ENCODE results near the gene TIMP3. TPM values are rescaled to one million over a fixed set of nuclear protein-coding genes. Genes with fewer than 3 reads are reported as not detected.

TIMP3 gene
- total RNA-seq, 2 experiments from 2014 or later: not detected

DNA sequence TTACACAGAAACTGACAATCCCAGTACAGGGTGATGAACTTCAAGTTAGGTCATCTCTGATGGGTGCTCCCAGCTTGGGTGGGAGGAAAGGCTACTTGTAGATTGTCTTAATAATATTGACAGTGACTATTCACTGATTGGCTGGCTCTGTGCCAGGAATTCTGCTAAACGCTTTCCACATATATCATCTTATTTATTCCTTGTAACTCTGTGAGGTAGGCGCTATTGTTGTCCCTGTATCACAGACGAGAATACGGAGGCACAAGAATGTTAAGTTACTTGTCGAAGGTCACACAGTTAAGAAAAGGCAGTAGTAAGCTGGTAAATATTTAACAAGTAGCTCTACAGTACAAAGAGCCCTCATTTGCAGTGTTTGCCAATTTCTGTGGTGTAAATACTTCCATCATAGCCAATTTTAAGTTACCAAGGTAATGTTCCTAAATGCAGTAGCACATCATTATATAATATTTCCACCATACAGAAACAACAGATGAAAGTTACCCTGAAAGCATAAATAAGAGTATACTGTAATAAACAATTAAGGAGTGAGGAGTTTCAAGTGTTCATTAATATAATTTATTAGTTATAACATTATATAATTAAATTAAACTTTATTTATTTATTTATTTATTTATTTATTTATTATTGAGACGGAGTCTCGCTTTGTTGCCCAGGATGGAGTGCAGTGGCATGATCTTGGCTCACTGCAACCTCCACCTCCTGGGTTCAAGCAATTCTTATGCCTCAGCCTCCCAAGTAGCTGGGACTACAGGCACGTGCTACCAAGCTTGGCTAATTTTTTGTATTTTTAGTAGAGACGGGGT is 11.5 kb upstream of the TIMP3 start:
- H3K4me1 Mint-ChIP-seq (ENCODE audit: low read depth): no peaks in the 10 kb centered on the region
- intact Hi-C loops (cut with micrococcal nuclease): no loop called here
- H3K4me3 Mint-ChIP-seq: no peak overlapping the region
- no peaks in the 10 kb centered on the region for H3K36me3 Mint-ChIP-seq (ENCODE audit: low read depth)
- H3K27ac Mint-ChIP-seq: no peak overlapping the region
- no peaks in the 10 kb centered on the region for H3K27me3 Mint-ChIP-seq (ENCODE audit: low read depth)
- CTCF ChIA-PET: interaction anchor here (0.5 to 1.4 kb wide), 4 partner anchors 17 to 361 kb away, joined by 3 read pairs; no protein-coding TSS in a partner anchor
- no peak for DNase-seq
- no peaks in the 10 kb centered on the region for H3K9me3 Mint-ChIP-seq

DNA sequence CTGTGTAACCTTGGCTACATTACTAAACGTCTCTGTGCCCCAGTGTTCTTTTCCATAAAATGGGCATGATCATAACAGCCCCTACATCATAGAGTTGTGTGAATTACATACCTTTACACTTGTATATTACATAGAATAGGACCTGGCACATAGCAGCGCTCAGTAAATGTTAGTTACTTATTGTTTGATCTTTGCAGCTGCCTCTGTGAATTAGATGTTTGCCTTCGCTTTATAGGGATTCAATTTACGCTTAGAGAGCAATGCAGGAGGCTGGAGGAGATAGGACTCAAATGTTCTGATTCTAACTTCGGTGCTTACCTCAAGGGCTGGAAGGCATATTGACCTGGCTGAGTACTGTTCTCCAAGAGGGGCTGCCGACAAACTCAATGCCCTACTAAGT is 10.4 kb upstream of the TIMP3 start:
- H3K27me3 Mint-ChIP-seq (ENCODE audit: low read depth): no peaks in the 10 kb centered on the region
- H3K36me3 Mint-ChIP-seq (ENCODE audit: low read depth): no peaks in the 10 kb centered on the region
- CTCF ChIA-PET: interaction anchor here (1.4 kb wide), 1 partner anchor 16 kb away, joined by 3 read pairs; no protein-coding TSS in a partner anchor
- no peak overlapping the region for H3K4me3 Mint-ChIP-seq
- intact Hi-C loops (cut with micrococcal nuclease): no loop called here
- DNase-seq: no peak
- no peak overlapping the region for H3K27ac Mint-ChIP-seq
- H3K4me1 Mint-ChIP-seq (ENCODE audit: low read depth): no peaks in the 10 kb centered on the region
- no peaks in the 10 kb centered on the region for H3K9me3 Mint-ChIP-seq

DNA sequence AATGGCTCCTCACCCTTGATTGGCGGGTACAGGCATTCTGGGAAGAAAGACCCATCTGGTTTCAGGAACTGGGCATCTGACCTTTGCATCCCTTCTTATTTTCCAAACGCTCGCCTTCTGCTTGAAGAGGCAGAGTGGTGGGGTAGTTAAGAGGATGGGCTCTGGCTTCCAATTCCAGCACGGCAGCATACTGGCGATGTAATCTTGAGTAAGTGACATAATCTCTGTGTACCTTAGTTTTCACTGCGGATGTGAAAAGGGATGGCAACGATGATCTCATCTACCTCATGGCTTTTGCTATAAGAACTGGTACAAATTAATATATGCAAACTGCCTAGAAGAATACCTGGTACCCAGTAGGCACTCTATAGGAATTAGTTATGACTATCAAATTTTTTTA is 10.0 kb upstream of the TIMP3 start:
- Mint-ChIP-seq H3K4me3 (no peak overlapping the region), H3K9me3 (no peaks in the 10 kb centered on the region), H3K27me3 (ENCODE audit: low read depth) (no peaks in the 10 kb centered on the region), H3K36me3 (ENCODE audit: low read depth) (no peaks in the 10 kb centered on the region), H3K4me1 (ENCODE audit: low read depth) (no peaks in the 10 kb centered on the region), H3K27ac (no peak overlapping the region)
- CTCF ChIA-PET: no interaction called here
- no peak for DNase-seq
- intact Hi-C loops (cut with micrococcal nuclease): no loop called here

GRCh38 chr22:32793589-32793988 is 7.9 kb upstream of the TIMP3 start:
- Mint-ChIP-seq H3K4me3 (no peak overlapping the region), H3K4me1 (ENCODE audit: low read depth) (peaks cover 2% of the 10 kb centered on the region), H3K27me3 (ENCODE audit: low read depth) (peaks cover 7% of the 10 kb centered on the region), H3K36me3 (ENCODE audit: low read depth) (no peaks in the 10 kb centered on the region), H3K27ac (no peak overlapping the region), H3K9me3 (no peaks in the 10 kb centered on the region)
- CTCF ChIA-PET: interaction anchor here (0.8 to 1.5 kb wide), 3 partner anchors 9 to 265 kb away, joined by 3 to 9 read pairs (median 3); no protein-coding TSS in a partner anchor
- DNase-seq: no peak
- intact Hi-C loops (cut with micrococcal nuclease): no loop called here

DNA sequence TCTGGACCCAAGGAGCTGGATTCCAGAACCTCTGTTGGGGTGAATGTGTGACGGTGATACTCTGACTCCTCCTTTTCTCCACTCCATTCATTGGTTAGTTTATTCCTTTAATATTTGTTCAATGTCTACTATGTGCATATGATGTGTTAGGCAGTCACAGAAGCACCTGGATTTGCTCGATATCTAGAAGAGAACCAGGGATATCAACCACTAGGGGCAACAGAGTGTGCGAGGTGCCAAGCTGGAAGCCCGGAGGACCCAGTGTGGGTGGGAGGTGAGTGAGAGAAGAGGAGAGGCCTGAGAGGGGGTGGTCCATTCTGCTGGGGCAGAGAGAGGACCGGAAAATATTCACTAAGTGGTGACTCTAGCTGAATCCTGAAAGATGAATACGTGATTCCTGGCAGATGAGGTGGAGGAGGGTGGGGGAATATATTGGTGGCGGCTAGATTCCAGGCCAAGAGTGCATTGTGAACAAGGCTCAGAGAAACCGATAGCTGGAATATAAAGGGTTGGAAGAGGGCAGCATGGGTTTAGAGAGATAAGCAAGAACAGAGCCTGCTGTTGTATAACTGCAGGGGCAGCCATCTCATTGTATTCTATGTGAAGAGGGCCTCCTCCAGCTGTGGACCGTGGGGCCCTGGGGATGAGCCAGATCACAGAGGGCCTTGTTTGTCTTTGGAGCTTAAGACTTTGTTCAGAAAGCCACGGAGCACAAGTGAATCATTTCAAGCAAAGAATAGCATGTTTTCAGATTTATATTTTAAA is 6.9 kb upstream of the TIMP3 start:
- Mint-ChIP-seq H3K36me3 (ENCODE audit: low read depth) (no peaks in the 10 kb centered on the region), H3K9me3 (no peaks in the 10 kb centered on the region), H3K4me1 (ENCODE audit: low read depth) (peaks cover 2% of the 10 kb centered on the region), H3K27me3 (ENCODE audit: low read depth) (peaks cover 13% of the 10 kb centered on the region), H3K4me3 (no peak overlapping the region), H3K27ac (no peak overlapping the region)
- DNase-seq: no peak
- intact Hi-C loops (cut with micrococcal nuclease): loop anchor here (5.0 kb wide), 1 partner anchor 208 kb away; no protein-coding TSS in a partner anchor
- CTCF ChIA-PET: interaction anchor here (0.6 to 5.1 kb wide), 7 partner anchors 9 to 266 kb away, joined by 3 to 125 read pairs (median 4); no protein-coding TSS in a partner anchor

- Mint-ChIP-seq H3K4me3 (no peak overlapping the region), H3K27ac (no peak overlapping the region), H3K4me1 (ENCODE audit: low read depth) (peaks cover 2% of the 10 kb centered on the region), H3K27me3 (ENCODE audit: low read depth) (peaks cover 19% of the 10 kb centered on the region), H3K9me3 (no peaks in the 10 kb centered on the region), H3K36me3 (ENCODE audit: low read depth) (no peaks in the 10 kb centered on the region)
- DNase-seq: no peak
- intact Hi-C loops (cut with micrococcal nuclease): loop anchor here (5.0 kb wide), 1 partner anchor 207 kb away; no protein-coding TSS in a partner anchor
- CTCF ChIA-PET: interaction anchor here (0.6 to 5.1 kb wide), 7 partner anchors 9 to 267 kb away, joined by 3 to 125 read pairs (median 9); no protein-coding TSS in a partner anchor
These were observed 6.3 kb upstream of the TIMP3 start for GRCh38 chr22:32795214-32795596.

DNA sequence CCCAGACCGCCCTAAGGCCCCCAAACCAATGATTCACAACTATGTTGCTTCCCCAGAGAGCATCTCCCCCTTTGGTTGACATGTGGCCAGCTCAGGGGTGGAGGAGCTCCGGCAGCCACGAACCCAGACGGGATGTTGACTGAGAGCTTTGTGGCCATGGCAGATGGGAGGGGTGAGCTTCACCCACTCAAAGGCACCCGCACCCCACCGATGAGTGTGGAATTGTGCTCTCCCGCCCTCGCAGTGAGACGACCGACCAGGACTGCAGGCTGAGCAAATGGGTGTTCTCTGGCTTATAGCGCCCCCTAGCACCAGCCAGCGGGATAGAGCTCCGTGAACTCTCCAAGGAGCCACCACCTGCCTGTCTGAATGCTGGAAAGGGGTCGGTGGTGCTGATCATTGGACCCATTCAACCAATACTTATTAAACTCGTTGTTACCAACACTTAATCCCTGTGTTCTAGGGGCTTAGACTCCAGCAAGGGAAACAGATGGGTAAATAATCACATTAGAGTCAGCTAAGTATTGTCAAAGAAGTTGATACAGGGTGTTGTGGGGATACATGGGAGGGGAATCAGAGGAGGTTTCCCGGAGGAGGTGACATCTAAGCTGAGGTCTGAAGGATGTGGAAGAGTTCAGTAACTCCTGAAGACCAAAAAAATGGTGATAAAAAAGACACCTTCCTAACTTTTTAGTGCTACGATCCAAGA is 4.5 kb upstream of the TIMP3 start:
- Mint-ChIP-seq H3K27me3 (ENCODE audit: low read depth) (peaks cover 29% of the 10 kb centered on the region), H3K36me3 (ENCODE audit: low read depth) (no peaks in the 10 kb centered on the region)

GRCh38 chr22:32799496-32799895 is 2.0 kb upstream of the TIMP3 start:
- intact Hi-C loops (cut with micrococcal nuclease): loop anchor here (5.0 kb wide), 1 partner anchor 203 kb away; no protein-coding TSS in a partner anchor
- CTCF ChIA-PET: interaction anchor here (0.8 to 5.1 kb wide), 4 partner anchors 141 to 270 kb away, joined by 3 to 125 read pairs (median 4); no protein-coding TSS in a partner anchor
- Mint-ChIP-seq H3K9me3 (no peaks in the 10 kb centered on the region), H3K4me1 (ENCODE audit: low read depth) (peaks cover 4% of the 10 kb centered on the region), H3K27ac (no peak overlapping the region), H3K27me3 (ENCODE audit: low read depth) (peaks cover 51% of the 10 kb centered on the region), H3K36me3 (ENCODE audit: low read depth) (no peaks in the 10 kb centered on the region), H3K4me3 (no peak overlapping the region)
- no peak for DNase-seq

More for the DNA sequence above, 4.5 kb upstream of the TIMP3 start:
- Mint-ChIP-seq H3K4me3 (no peak overlapping the region), H3K27ac (no peak overlapping the region), H3K4me1 (ENCODE audit: low read depth) (peaks cover 4% of the 10 kb centered on the region), H3K9me3 (no peaks in the 10 kb centered on the region)
- intact Hi-C loops (cut with micrococcal nuclease): loop anchor here (1.0 to 5.0 kb wide), 4 partner anchors 137 to 268 kb away; no protein-coding TSS in a partner anchor
- CTCF ChIA-PET: interaction anchor here (0.7 to 5.1 kb wide), 47 partner anchors 10 to 398 kb away, joined by 3 to 125 read pairs (median 4); partner anchors contain the start of gene RTCB
- DNase-seq: peak; percentile 74

GRCh38 chr22:32800158-32800882 is 1.2 kb upstream of the TIMP3 start:
- no peak overlapping the region for H3K4me3 Mint-ChIP-seq
- peaks cover 4% of the 10 kb centered on the region for H3K4me1 Mint-ChIP-seq (ENCODE audit: low read depth)
- H3K27me3 Mint-ChIP-seq (ENCODE audit: low read depth): peaks cover 57% of the 10 kb centered on the region
- no peaks in the 10 kb centered on the region for H3K9me3 Mint-ChIP-seq
- CTCF ChIA-PET: interaction anchor here (0.6 to 1.6 kb wide), 5 partner anchors 113 to 271 kb away, joined by 3 to 5 read pairs (median 5); no protein-coding TSS in a partner anchor
- intact Hi-C loops (cut with micrococcal nuclease): no loop called here
- H3K27ac Mint-ChIP-seq: no peak overlapping the region
- no peak for DNase-seq
- H3K36me3 Mint-ChIP-seq (ENCODE audit: low read depth): no peaks in the 10 kb centered on the region

DNA sequence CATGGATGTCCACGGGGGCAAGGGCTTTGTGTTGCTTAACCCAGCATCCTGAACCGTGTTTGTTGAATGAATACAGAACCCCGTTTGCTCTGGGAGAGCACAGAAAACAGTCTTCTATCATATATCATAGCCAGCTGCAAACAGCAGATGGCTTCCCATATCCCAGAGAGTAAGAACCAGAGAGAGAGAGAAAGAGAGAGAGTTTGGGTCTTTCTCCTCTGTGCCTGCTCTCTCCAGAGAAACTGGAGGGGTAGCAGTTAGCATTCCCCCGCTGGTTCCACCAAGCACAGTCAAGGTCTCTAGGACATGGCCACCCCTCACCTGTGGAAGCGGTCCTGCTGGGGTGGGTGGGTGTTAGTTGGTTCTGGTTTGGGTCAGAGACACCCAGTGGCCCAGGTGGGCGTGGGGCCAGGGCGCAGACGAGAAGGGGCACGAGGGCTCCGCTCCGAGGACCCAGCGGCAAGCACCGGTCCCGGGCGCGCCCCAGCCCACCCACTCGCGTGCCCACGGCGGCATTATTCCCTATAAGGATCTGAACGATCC is 440 bp upstream of the TIMP3 start:
- peaks cover 57% of the 10 kb centered on the region for H3K27me3 Mint-ChIP-seq (ENCODE audit: low read depth)
- CTCF ChIA-PET: interaction anchor here (0.9 to 1.6 kb wide), 2 partner anchors 141 to 185 kb away, joined by 4 to 5 read pairs; no protein-coding TSS in a partner anchor
- peaks cover 4% of the 10 kb centered on the region for H3K4me1 Mint-ChIP-seq (ENCODE audit: low read depth)
- no peak overlapping the region for H3K4me3 Mint-ChIP-seq
- intact Hi-C loops (cut with micrococcal nuclease): no loop called here
- DNase-seq: no peak
- no peaks in the 10 kb centered on the region for H3K9me3 Mint-ChIP-seq
- H3K36me3 Mint-ChIP-seq (ENCODE audit: low read depth): no peaks in the 10 kb centered on the region
- no peak overlapping the region for H3K27ac Mint-ChIP-seq

- Mint-ChIP-seq H3K36me3 (ENCODE audit: low read depth) (no peaks in the 10 kb centered on the region), H3K27me3 (ENCODE audit: low read depth) (peaks cover 54% of the 10 kb centered on the region), H3K4me1 (ENCODE audit: low read depth) (peaks cover 2% of the 10 kb centered on the region), H3K4me3 (no peak overlapping the region), H3K27ac (no peak overlapping the region), H3K9me3 (no peaks in the 10 kb centered on the region)
- DNase-seq: no peak
- CTCF ChIA-PET: interaction anchor here (0.6 kb wide), 2 partner anchors 194 to 195 kb away, joined by 3 read pairs; no protein-coding TSS in a partner anchor
- intact Hi-C loops (cut with micrococcal nuclease): no loop called here
These were observed 796 bp downstream of the TIMP3 start for GRCh38 chr22:32802237-32802765.
